ENCODE measurements around the gene NR4A1. TPM values are rescaled to one million over a fixed set of nuclear protein-coding genes. Genes with fewer than 3 reads are reported as not detected.

NR4A1 gene
- total and polyA plus RNA-seq, 10 of the 15 experiments (the other 5 are each of a cell fraction or from before 2014, with no cell fraction given), result 0.05 to 7.9 (median 2.2) TPM; not detected in 1

DNA sequence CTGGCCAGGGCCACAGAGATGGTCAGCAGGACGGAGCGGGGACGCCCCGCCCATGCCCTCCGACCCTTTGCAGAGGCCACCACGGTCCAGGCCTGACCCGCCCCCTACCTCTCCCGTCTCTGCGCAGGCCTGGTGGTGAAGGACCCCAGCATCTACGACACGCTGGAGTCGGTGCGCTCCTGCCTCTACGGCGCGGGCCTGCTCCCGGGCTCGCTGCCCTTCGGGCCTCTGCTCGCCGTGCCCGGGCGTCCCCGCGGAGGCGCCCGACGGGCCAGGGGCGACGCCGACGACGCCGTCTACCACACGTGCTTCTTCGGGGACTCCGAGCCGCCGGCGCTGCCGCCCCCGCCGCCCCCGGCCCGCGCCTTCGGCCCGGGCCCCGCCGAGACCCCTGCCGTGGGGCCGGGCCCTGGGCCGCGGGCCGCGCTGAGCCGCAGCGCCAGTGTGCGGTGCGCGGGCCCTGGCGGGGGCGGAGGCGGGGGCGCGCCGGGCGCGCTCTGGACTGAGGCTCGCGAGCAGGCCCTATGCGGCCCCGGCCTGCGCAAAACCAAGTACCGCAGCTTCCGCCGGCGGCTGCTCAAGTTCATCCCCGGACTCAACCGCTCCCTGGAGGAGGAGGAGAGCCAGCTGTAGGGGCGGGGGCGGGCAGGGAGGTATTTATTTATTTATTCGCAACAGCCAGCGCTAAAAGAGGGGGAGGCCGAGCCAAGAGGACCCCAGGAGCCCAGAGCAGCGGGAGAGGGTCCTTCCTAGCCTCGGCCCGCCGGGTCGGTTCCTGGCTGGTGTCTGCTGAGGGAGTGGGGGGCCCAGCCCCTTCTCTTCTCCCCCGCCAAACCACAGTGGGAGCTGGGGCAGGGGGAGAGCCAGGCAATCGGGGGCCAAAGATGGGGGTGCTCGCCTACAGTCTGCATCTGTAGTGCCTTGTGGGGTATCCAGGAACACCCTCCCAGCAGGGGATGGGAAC lies 36.4 kb upstream of the NR4A1 start:
- CTCF ChIA-PET, result interaction anchor here (1.1 to 15.5 kb wide), 3 partner anchors 8 to 107 kb away, joined by 3 to 412 read pairs (median 7); partner anchors contain the start of gene TAMALIN
- DNase-seq (ENCODE audit: low read depth, low spot score), result no peak

DNA sequence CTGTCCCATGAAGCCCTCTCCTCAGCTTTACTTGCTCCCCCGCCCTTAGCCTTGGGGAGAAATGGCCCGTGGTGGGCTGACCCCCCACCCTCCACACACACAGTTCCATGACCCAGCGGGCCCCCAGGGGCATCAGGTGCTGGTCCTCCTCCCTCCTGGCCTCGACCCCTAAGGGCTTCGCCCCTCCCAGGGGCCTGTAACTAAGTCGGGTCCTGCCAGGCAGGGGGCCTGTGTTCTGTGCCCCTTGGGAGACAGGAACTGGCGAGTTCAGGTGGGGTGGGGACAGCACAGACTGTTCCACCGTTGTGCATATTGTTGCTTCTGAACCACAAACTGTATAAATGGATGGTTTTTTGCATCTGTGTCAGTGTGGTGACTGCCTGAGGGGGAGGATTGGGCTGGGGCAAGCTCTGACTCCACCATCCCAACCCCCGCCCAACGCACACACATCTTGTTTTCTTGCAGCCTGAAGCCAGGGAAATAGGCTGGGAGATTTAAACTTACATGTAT lies 35.7 kb upstream of the NR4A1 start:
- Histone ChIP-seq H3K36me3 (ENCODE audit: control insufficient read depth in 2 of 2, insufficient read depth in 2 of 2, low read length in 1 of 2) (no peaks in the 10 kb centered on the region), H3K79me2 (ENCODE audit: control insufficient read depth, insufficient read depth, low read length) (no peaks in the 10 kb centered on the region), H3K27ac (ENCODE audit: control insufficient read depth, insufficient read depth) (no peak overlapping the region), H3K27me3 (replicated peaks in 1 of 2; ENCODE audit: control insufficient read depth in 2 of 2, insufficient read depth in 2 of 2, low read length in 1 of 2) (peaks cover 0 to 2% of the 10 kb centered on the region in 2 experiments; a peak in 2 of 4 replicates), H2AFZ (ENCODE audit: control insufficient read depth, low read depth, low read length) (no peak overlapping the region), H4K20me1 (ENCODE audit: control insufficient read depth, insufficient read depth) (no peaks in the 10 kb centered on the region), H3K4me3 (no peak overlapping the region), H3K4me2 (ENCODE audit: control insufficient read depth, insufficient read depth) (no peak overlapping the region), H3K9ac (ENCODE audit: control insufficient read depth, insufficient read depth, low read length) (no peak overlapping the region), H3K4me1 (ENCODE audit: control insufficient read depth, insufficient read depth, low read length) (peaks cover 1% of the 10 kb centered on the region; the same call in 1 of the 2 replicates), H3K9me3 (replicated peaks; ENCODE audit: control insufficient read depth, insufficient read depth, low read length) (no peaks in the 10 kb centered on the region)
- DNase-seq (ENCODE audit: low read depth, low spot score) (no peak), ATAC-seq (no peak), FAIRE-seq (no peak)
- POLR2A ChIA-PET, result no interaction called here
- SMC1A ChIA-PET (ENCODE audit: uncharacterized antibody, unreplicated experiment), result interaction anchor here (1.0 kb wide), 1 partner anchor 9 kb away, joined by 4 read pairs; the partner anchor contains the start of gene TAMALIN
- 41% methylated on average over 8 of the region's 10 CpGs for WGBS (ENCODE audit: insufficient coverage, insufficient replicate concordance, low lambda C conversion rate, missing lambda C conversion rate)
- CTCF ChIA-PET, result interaction anchor here (12.2 to 15.5 kb wide), 2 partner anchors 9 to 22 kb away, joined by 334 to 412 read pairs; partner anchors contain the start of gene TAMALIN
- RAD21 ChIA-PET (ENCODE audit: unreplicated experiment), result no interaction called here
- BruUV-seq (replicated peaks), result no TSS peak
- in situ Hi-C loops (cut with MboI), result no loop called here
- intact Hi-C loops (cut with micrococcal nuclease; ENCODE audit: unreplicated experiment), result no loop called here
- no peak for TF ChIP-seq SPI1 (IDR thresholded peaks at IDR 0.05; ENCODE audit: borderline replicate concordance, insufficient read depth, low read depth, low read length)
- TF ChIP-seq TBL1XR1 (IDR thresholded peaks at IDR 0.05; ENCODE audit: low read depth, low read length), result no peak
- TF ChIP-seq ZBED1 (IDR thresholded peaks at IDR 0.05; ENCODE audit: borderline replicate concordance), result no peak
- TF ChIP-seq RAD21 (IDR thresholded peaks at IDR 0.05; ENCODE audit: insufficient read depth, low read depth, low read length), result no peak
- TF ChIP-seq TARDBP (IDR thresholded peaks at IDR 0.05; ENCODE audit: borderline replicate concordance), result no peak
- TF ChIP-seq ATF7 (IDR thresholded peaks at IDR 0.05; ENCODE audit: low read depth), result no peak
- no peak for TF ChIP-seq CHD4 (IDR thresholded peaks at IDR 0.05)
- TF ChIP-seq PAX8 (IDR thresholded peaks at IDR 0.05), result no peak
- no peak for TF ChIP-seq EED (IDR thresholded peaks at IDR 0.05; ENCODE audit: low read depth)

More for the DNA sequence above, 36.4 kb upstream of the NR4A1 start:
- BruUV-seq (replicated peaks), result no TSS peak
- TF ChIP-seq TBL1XR1 (IDR thresholded peaks at IDR 0.05; ENCODE audit: low read depth, low read length) (no peak), SREBF2 (IDR thresholded peaks at IDR 0.05; ENCODE audit: low read length) (no peak), CREM (IDR thresholded peaks at IDR 0.05; ENCODE audit: low read depth) (no peak), RAD51 (IDR thresholded peaks at IDR 0.05) (no peak), SUZ12 (IDR thresholded peaks at IDR 0.05; ENCODE audit: unreplicated experiment) (no peak), KDM1A (IDR thresholded peaks at IDR 0.05; ENCODE audit: borderline replicate concordance) (no peak), BCL11A (IDR thresholded peaks at IDR 0.05; ENCODE audit: low read depth, low read length) (no peak), MTA3 (IDR thresholded peaks at IDR 0.05; ENCODE audit: borderline replicate concordance, low read length) (no peak)
- 76% methylated on average over 28 of the region's 93 CpGs for WGBS (ENCODE audit: insufficient coverage, insufficient replicate concordance, low lambda C conversion rate, missing lambda C conversion rate)
- Histone ChIP-seq H3K9me3 (replicated peaks; ENCODE audit: control insufficient read depth, insufficient read depth, low read length) (no peaks in the 10 kb centered on the region), H3K27me3 (replicated peaks in 1 of 2; ENCODE audit: control insufficient read depth in 2 of 2, insufficient read depth in 2 of 2, low read length in 1 of 2) (no peaks in the 10 kb centered on the region; a peak in 1 of 4 replicates), H3K4me2 (ENCODE audit: control insufficient read depth, insufficient read depth) (no peak overlapping the region), H3K79me2 (ENCODE audit: control insufficient read depth, insufficient read depth, low read length) (no peaks in the 10 kb centered on the region), H3K36me3 (ENCODE audit: control insufficient read depth in 2 of 2, insufficient read depth in 2 of 2, low read length in 1 of 2) (no peaks in the 10 kb centered on the region), H3K4me3 (no peak overlapping the region), H3K27ac (ENCODE audit: control insufficient read depth, insufficient read depth) (no peak overlapping the region), H4K20me1 (ENCODE audit: control insufficient read depth, insufficient read depth) (no peaks in the 10 kb centered on the region), H3K4me1 (ENCODE audit: control insufficient read depth, insufficient read depth, low read length) (no peaks in the 10 kb centered on the region), H3K9ac (ENCODE audit: control insufficient read depth, insufficient read depth, low read length) (no peak overlapping the region), H2AFZ (ENCODE audit: control insufficient read depth, low read depth, low read length) (no peak overlapping the region)
- FAIRE-seq (no peak), ATAC-seq (no peak)
- RAD21 ChIA-PET (ENCODE audit: unreplicated experiment), result no interaction called here
- POLR2A ChIA-PET, result no interaction called here
- intact Hi-C loops (cut with micrococcal nuclease; ENCODE audit: unreplicated experiment), result no loop called here
- in situ Hi-C loops (cut with MboI), result no loop called here
- SMC1A ChIA-PET (ENCODE audit: uncharacterized antibody, unreplicated experiment), result no interaction called here
